Renal cortex interstitium (tissue), 15 donors: ENCODE results near the gene ALX1. TPM values are rescaled to one million over a fixed set of nuclear protein-coding genes. Genes with fewer than 3 reads are reported as not detected.

Experiments used
- DNase-seq, 11 donors: peaks; one replicate each; pipeline ENCODE4 v3.0.0-alpha.2; 2013; ENCODE audit warnings: low read depth in 9 of 11, low spot score in 4 of 11; ENCODE audit errors: extremely low read depth in 1 of 11
- long read RNA-seq, 16 experiments: transcript quantifications; one replicate each; lab custom pipeline, GENCODE V29; 2026
- polyA plus RNA-seq, 3 donors: library from polyadenylated mRNA; unstranded; fragments of 120-200 nt; gene quantifications; one replicate each; pipeline ENCODE4 v1.2.1, GENCODE V29; 2013; ENCODE audit not compliant: insufficient read length in 3 of 3

Gene ALX1
- polyA plus RNA-seq: 10 to 100 TPM; 26.8 to 31.9 (median 31.2) TPM
- long read RNA-seq, donor 1, transcript ALX1-201 (4 exons, 1,445 nt): major isoform, 5 of 5 reads
- long read RNA-seq, donor 1, partial matches to known transcripts: 0 of 5 reads
- long read RNA-seq, donor 1, other reads (novel, unspliced or antisense): 0 of 5 reads
- long read RNA-seq, donor 2, transcript ALX1-201 (4 exons, 1,445 nt): major isoform, 6 of 6 reads
- long read RNA-seq, donor 2, partial matches to known transcripts: 0 of 6 reads
- long read RNA-seq, donor 2, other reads (novel, unspliced or antisense): 0 of 6 reads
- long read RNA-seq, donor 3, transcript ALX1-201 (4 exons, 1,445 nt): major isoform, 22 of 22 reads
- long read RNA-seq, donor 3, partial matches to known transcripts: 0 of 22 reads
- long read RNA-seq, donor 3, other reads (novel, unspliced or antisense): 0 of 22 reads
- long read RNA-seq, donor 4, transcript ALX1-201 (4 exons, 1,445 nt): major isoform, 8 of 8 reads
- long read RNA-seq, donor 4, partial matches to known transcripts: 0 of 8 reads
- long read RNA-seq, donor 4, other reads (novel, unspliced or antisense): 0 of 8 reads
- long read RNA-seq, donor 5: 0 reads
- long read RNA-seq, donor 6, transcript ALX1-201 (4 exons, 1,445 nt): major isoform, 9 of 17 reads
- long read RNA-seq, donor 6, partial matches to known transcripts: 8 of 17 reads
- long read RNA-seq, donor 6, other reads (novel, unspliced or antisense): 0 of 17 reads
- long read RNA-seq, donor 7, transcript ALX1-201 (4 exons, 1,445 nt): major isoform, 17 of 25 reads
- long read RNA-seq, donor 7, partial matches to known transcripts: 8 of 25 reads
- long read RNA-seq, donor 7, other reads (novel, unspliced or antisense): 0 of 25 reads
- long read RNA-seq, donor 8, transcript ALX1-201 (4 exons, 1,445 nt): major isoform, 17 of 17 reads
- long read RNA-seq, donor 8, partial matches to known transcripts: 0 of 17 reads
- long read RNA-seq, donor 8, other reads (novel, unspliced or antisense): 0 of 17 reads
- long read RNA-seq, donor 9, transcript ALX1-201 (4 exons, 1,445 nt): major isoform, 14 of 19 reads
- long read RNA-seq, donor 9, partial matches to known transcripts: 5 of 19 reads
- long read RNA-seq, donor 9, other reads (novel, unspliced or antisense): 0 of 19 reads
- long read RNA-seq, donor 10, transcript ALX1-201 (4 exons, 1,445 nt): major isoform, 12 of 12 reads
- long read RNA-seq, donor 10, partial matches to known transcripts: 0 of 12 reads
- long read RNA-seq, donor 10, other reads (novel, unspliced or antisense): 0 of 12 reads
- long read RNA-seq, donor 11, transcript ALX1-201 (4 exons, 1,445 nt): major isoform, 8 of 8 reads
- long read RNA-seq, donor 11, partial matches to known transcripts: 0 of 8 reads
- long read RNA-seq, donor 11, other reads (novel, unspliced or antisense): 0 of 8 reads
- long read RNA-seq, donor 12, transcript ALX1-201 (4 exons, 1,445 nt): major isoform, 5 of 5 reads
- long read RNA-seq, donor 12, partial matches to known transcripts: 0 of 5 reads
- long read RNA-seq, donor 12, other reads (novel, unspliced or antisense): 0 of 5 reads
- long read RNA-seq, donor 13: 0 reads
- long read RNA-seq, donor 14, transcript ALX1-201 (4 exons, 1,445 nt): major isoform, 21 of 21 reads
- long read RNA-seq, donor 14, partial matches to known transcripts: 0 of 21 reads
- long read RNA-seq, donor 14, other reads (novel, unspliced or antisense): 0 of 21 reads
- long read RNA-seq, donor 15, partial matches to known transcripts: 0 of 2 reads
- long read RNA-seq, donor 15, other reads (novel, unspliced or antisense): 0 of 2 reads
- long read RNA-seq, donor 16, transcript ALX1-201 (4 exons, 1,445 nt): major isoform, 25 of 25 reads
- long read RNA-seq, donor 16, partial matches to known transcripts: 0 of 25 reads
- long read RNA-seq, donor 16, other reads (novel, unspliced or antisense): 0 of 25 reads

DNA sequence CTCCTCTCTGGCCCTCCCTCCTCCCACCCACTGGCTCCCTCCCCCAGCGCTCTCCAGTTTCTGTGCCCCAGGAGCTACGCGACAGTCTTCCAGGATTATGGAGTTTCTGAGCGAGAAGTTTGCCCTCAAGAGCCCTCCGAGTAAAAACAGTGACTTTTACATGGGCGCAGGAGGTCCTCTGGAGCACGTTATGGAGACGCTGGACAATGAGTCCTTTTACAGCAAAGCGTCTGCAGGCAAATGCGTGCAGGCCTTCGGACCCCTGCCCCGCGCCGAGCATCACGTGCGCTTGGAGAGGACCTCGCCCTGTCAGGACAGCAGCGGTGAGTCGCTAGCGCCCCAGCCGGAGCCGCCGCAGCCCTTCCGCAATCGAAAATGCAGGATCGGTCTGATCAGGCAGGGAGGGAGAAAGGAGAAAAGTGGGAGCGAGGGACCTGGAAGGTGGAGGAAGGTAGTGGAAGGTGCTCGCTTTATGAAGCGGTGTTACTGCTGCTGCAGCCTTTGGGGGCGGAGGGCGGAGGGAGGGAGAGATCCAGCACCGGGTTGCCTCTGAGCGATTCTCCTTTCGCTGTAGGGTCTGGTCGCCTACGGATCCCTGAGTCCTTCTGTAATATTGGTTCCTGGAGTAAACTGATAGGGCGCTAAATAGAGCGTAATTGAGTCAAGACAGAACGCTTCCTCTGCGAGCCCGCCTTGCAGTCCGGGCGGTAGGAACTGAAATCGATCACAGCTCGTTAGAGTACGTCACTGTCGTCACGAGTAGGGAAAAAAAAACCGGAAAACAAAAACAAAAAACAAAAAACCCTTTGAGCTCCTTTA, at the start of gene ALX1:
Gene ALX1, plus strand, starts transcription at position 56 of the 819 bp plus-strand sequence. Its CDS starts 42 bp downstream, at position 98.
- peak in 4 of 11 donors; percentile 41 to 60 (median 48) for DNase-seq

DNA sequence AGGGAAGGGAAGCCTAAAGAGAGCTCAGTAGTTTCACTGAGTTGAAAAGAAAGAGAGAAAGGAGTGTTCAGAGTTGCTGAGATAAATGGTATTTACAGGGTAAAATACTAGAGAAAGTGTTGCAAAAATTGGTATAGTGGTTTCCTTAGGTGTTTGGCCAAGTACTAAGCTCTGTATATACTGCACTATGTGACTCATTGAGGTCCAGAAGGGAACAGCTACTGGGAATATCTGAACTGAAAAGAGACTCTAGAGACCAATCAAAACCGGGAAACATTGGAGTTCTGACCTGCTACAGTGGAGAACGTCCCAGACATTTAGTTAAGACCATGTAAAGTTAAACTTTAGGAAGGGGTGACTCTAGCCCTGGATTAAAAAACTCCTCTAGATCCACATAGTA, 42.7 kb upstream of the ALX1 start:
- DNase-seq: no peak

DNA sequence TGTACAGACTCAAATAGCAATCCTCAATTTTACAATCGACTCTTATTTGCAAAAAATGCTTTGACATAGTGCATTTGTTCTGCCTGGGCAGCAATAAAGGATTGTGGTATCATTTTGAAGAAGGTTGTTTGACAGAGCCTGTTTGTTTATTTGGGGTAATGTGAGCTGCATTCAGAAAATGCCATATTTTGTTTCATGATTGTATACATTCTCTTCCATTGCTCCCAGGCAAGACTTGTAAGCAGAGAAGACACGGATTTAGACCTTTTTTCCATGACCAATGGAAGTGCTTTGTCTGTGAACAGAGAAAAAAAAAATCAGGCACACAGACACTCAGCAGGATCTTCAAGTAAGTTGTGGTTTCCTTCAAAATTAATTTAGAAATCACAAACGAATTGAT, 35.5 kb upstream of the ALX1 start:
- no peak for DNase-seq

DNA sequence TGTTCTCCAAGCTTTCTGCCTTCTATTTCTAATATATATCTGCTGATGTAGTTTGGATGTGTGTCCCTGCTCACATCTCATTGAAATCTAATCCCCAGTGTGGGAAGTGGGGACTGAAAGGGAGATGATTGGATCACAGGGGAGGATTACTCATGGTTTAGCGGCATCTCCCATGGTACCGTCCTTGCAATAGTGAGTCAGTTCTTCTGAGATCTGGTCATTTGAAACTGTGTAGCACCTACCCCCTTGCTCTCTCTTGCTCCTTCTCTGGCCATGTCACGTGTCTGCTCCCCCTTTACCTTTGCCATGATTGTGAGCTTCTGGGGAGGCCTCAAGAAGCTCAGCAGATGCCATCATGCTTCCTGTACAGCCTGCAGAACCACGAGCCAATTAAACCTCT, 26.2 kb upstream of the ALX1 start:
- no peak for DNase-seq

DNA sequence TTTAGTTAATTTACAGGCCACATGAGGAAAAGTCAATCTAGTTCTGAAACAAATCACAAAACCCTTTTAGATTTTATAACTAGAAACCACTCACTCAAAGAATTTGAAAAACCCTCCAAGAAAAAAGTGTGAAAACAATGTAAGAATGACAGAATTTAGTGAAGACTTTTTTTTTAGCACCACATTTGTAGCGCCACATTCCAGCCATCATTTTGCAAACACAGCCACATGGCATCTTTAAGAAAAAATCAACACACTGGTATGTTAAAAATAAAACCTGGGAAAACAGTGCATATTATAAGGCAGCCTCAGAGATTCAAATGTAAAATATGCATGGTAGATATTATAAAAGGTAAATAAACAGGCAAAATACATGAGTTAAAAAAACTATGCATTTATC, 22.3 kb upstream of the ALX1 start:
- no peak for DNase-seq

DNA sequence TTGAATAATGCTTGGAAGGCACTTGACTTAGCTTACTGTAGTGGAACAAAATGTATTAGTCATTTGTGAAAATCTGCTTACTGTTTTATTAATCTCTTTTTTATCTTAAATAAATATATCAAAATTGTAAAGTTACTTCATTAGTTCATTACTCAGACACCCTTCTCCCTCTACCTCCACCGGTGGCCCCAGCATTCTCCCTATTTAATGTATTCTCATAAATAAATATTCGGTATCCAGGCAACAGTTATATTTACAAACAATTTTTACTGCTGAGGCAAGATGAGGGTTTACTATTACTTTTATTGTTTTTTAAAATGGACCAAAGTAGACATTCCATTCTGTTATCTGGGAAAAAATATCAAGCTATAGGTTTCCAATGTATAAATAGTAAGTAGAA, 19.6 kb upstream of the ALX1 start:
- no peak for DNase-seq

DNA sequence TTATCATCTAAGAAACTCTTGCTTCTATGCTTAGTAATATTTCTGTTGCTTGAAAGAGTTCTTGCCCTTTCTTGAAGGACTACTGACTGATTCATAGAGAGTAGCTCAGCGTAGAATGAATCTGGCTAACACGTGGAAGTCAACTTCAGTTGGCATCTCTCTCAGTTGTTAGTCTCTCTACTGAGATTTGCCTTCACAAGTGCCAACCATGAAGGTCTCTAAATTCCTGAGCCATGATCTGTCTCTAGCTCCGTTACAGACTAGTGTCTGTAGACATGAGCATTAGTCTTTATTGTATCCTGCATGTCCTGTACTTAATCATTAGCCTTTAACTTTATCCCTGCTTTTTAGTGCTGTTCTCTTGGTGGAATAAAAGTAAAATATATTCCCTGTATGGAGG, 19.1 kb upstream of the ALX1 start:
- no peak for DNase-seq

DNA sequence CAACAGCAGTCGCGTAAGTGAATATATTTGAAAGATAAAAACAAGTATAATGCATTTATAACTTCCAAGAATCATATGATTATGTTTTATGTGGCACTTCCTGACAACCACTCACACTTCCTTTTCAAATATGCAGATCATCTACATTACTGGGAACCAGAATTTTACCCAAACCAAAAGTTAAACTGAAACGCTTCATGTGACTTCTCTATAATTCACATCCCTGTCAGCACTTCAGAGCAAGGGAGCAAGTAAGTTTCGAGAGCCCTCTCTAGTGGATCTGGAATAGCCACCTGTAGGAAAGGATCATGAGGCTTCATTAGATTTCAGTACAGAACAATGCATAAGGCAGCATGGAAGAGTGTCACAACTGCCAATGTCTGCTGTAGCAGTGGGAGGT, 13.7 kb upstream of the ALX1 start:
- no peak for DNase-seq

DNA sequence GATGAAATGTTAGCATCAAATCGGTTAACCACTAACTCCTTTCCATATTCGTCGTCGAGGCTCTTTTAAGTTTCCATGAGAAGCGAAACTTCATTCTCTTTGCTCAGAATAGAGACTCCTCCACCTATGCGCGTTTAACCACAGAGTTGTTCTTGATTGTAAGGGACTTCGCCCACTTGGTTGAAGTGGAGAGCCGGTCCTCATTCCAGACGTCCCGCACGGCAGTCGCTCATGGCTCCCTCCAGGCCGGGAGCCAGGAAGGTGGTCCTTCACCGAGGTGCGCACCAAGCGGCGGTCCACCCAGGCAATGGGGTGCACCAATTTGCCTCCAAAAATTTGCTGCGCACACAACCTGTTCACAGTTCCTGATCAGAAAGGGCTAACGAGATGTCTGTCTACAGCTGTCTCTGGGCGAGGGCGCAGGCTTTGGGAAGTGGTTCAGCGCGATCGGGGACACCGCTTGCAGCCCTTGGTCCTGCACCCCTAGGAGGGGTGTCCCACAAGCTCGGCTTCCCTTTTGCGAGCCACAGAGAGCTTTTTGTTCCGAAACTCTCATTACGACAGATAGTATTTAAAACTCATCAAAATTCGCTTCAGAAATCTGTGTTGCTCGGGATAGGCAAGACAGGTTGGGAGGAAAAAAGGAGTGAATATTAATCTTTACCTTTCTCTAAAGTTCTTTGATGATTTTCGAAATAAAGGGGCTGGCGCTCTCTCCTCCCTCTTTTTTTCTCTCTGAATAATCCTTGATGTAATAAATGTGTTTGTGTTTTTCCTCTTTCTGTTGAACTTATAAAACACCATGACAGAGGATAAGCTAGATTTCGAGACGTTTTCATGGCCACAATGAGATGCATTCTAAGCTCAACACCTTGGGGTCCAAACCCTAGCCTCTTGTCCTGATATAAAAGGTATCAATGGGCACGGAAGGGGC, 6.4 kb upstream of the ALX1 start:
- no peak for DNase-seq

DNA sequence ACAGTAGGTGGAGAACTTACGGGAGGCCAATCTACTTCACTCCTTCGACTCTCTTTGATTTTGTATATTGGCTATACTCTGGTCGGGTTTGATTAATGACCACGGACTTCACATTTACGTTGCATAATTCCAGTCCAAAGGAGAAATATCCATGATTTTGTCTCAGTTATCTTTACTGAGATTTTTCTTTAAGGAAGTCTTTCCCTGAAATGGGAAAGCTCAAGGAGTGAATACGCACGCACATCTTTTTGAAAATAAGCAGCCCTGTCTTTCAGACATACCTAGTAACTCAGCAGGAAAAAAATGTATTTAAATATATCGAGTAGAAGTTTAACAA, 5.7 kb upstream of the ALX1 start:
- DNase-seq: no peak

DNA sequence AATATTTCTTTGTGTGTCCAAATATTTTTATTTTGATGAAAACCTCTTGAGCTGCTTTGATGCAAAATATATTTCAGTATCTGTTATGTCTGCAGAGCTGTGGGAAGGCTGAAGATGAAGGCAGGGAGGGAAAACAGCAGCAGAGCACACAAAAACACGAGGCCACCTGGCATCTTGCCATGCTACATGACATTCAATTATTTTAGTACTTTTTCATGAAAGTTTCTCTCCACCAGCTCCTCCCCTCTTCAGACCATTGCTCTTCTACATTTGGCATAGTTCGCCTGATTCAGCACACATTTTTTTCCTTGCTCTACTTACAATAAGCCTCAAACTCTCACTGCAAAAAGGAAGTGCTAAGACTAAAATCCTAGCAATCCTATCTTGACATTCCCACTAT, 4.6 kb upstream of the ALX1 start:
- DNase-seq: peak in 2 of 11 donors; percentile 36 to 52

DNA sequence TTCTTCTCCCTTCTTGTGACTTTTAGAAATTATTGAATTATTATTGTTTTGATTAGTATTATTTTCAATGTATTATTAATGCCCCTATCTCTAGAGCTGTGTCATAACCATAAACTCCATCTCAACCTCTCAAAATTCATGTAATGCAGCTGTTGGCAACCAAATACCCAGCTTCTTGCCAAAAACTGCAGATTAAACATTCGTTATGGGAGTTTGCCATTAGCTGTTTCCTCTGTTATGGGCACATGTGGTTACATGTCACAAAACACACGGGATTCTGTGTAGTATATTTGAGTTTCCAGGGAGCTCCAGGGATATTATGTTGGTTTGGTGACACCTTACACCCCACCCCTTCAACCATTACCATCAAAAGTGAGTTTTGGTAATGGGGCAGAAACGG, 2.8 kb upstream of the ALX1 start:
- no peak for DNase-seq

DNA sequence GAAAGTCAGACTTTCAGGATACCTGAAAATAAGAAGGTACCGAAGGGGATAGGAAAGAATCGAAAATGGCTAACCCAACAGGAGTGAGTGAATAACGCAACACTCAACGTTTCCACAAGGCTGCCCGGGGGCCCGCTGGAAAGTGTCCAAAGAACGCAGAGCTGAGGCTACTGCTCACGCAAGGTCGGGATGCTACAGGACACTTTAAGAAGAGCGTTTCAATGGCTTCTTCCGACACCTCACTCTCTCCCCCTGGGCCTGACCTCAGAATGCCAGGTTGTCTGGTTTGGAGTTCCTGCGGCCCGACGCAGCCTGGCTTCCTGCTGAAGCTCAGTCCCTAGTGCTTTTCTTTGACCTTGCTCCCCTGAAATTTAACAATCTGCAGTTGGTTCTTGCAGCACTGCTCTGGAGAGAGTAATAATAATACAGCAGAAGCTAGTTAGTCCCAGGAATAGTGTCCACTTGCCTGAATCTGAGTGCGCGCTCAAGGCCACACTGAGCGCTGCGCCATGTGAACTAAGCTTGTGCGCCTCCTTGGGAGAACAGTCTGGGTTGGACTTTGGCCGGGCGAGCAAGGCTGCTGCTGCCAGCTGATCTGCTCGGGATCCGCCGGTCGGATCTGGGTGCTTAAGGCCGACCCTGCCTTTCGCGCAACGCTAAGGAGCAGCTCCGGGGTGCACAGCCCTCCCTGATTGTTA, 2.0 kb upstream of the ALX1 start:
- no peak for DNase-seq

DNA sequence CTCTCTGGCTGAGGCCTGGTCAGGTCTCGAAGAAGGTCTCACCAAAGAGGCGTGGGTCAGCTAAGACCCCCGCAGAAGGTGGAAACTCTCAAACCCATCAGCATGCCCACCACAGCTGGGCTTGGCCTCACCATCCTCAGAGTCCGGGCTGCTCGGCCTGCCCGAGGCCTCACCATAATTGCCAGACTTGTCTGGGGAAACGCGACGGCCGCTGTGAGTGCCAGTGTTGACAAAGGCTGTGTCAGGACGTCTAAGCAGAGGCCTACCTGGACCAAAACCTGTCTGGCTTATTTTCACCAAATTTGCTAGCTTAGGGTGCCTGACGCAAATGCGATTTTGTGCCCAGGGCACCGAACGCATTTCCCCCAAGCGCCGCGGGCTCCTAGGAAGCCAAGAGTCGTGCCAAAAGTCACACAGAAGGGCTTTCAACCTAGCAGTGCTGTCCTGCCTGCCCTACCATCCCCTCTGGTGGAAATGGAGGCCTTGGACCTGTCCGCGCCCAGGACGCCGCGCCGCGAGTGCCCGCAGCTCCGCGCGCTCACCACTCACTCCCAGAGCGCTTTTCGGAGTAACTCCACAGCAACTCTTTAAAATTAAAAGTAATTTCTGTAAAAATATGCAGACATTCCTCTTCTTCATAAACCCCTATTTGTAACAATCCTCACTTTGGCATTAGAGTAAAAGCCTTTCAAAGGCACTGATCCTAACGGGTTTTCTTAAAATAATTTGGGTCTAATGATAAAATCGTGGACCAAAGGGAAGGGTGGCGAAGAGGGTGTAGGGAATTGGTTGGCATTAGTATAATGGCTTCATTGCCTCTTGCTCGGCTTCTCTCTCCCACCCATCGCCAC, 1.2 kb upstream of the ALX1 start:
- DNase-seq: no peak
